CD4-positive, alpha-beta T cell treated with Interleukin-17A for 1 hour (primary cell): ENCODE results near the gene GLUD1.
"Not testable (repeated sequence)": the region's sequence is repeated elsewhere in the genome, so short reads cannot be mapped to it uniquely, and the experiment has no call there.

Experiments
- DNase-seq: peaks from one replicate; pipeline ENCODE4 v3.0.0-alpha.2; 2020

Gene GLUD1

GRCh38 chr10:87038786-87039185 lies 55.9 kb downstream of the GLUD1 start:
- DNase-seq: no peak

- no peak for DNase-seq
Observed at GRCh38 chr10:87038286-87038717, 56.3 kb downstream of the GLUD1 start.

- DNase-seq: no peak
Observed at GRCh38 chr10:87036623-87037022, 58.0 kb downstream of the GLUD1 start.

- no peak for DNase-seq
Observed at GRCh38 chr10:87030912-87031635, 63.6 kb downstream of the GLUD1 start.

- not testable (repeated sequence) for DNase-seq
Observed at GRCh38 chr10:87030419-87030818, 64.2 kb downstream of the GLUD1 start.

- not testable (repeated sequence) for DNase-seq
Observed at GRCh38 chr10:87026747-87027508, 67.7 kb downstream of the GLUD1 start.

GRCh38 chr10:87025285-87025958 lies 69.2 kb downstream of the GLUD1 start:
- DNase-seq: not testable (repeated sequence)

GRCh38 chr10:87020056-87020455 lies 74.6 kb downstream of the GLUD1 start, which contains the start of gene FAM25A:
TSS of gene FAM25A (plus strand) at chr10:87020294. CDS start at chr10:87020325, 31 bp downstream.
- DNase-seq: not testable (repeated sequence)

GRCh38 chr10:87019504-87019903 lies 75.1 kb downstream of the GLUD1 start:
- not testable (repeated sequence) for DNase-seq

- not testable (repeated sequence) for DNase-seq
Observed at GRCh38 chr10:87019066-87019465, 75.6 kb downstream of the GLUD1 start.

GRCh38 chr10:87018127-87018526 lies 76.5 kb downstream of the GLUD1 start:
- DNase-seq: not testable (repeated sequence)

GRCh38 chr10:87014986-87015716 lies 79.5 kb downstream of the GLUD1 start:
- DNase-seq: not testable (repeated sequence)

GRCh38 chr10:87013528-87013927 lies 81.1 kb downstream of the GLUD1 start:
- not testable (repeated sequence) for DNase-seq

GRCh38 chr10:87009134-87009696 lies 85.4 kb downstream of the GLUD1 start:
- not testable (repeated sequence) for DNase-seq

- DNase-seq: not testable (repeated sequence)
Observed at GRCh38 chr10:87008303-87008702, 86.3 kb downstream of the GLUD1 start.

- DNase-seq: not testable (repeated sequence)
Observed at GRCh38 chr10:87007674-87008073, 87.0 kb downstream of the GLUD1 start.

GRCh38 chr10:87007124-87007523 lies 87.5 kb downstream of the GLUD1 start:
- DNase-seq: not testable (repeated sequence)

GRCh38 chr10:87000491-87000890 lies 94.2 kb downstream of the GLUD1 start:
- no peak for DNase-seq
